ENCODE data around the gene CABP5.

Gene CABP5

DNA sequence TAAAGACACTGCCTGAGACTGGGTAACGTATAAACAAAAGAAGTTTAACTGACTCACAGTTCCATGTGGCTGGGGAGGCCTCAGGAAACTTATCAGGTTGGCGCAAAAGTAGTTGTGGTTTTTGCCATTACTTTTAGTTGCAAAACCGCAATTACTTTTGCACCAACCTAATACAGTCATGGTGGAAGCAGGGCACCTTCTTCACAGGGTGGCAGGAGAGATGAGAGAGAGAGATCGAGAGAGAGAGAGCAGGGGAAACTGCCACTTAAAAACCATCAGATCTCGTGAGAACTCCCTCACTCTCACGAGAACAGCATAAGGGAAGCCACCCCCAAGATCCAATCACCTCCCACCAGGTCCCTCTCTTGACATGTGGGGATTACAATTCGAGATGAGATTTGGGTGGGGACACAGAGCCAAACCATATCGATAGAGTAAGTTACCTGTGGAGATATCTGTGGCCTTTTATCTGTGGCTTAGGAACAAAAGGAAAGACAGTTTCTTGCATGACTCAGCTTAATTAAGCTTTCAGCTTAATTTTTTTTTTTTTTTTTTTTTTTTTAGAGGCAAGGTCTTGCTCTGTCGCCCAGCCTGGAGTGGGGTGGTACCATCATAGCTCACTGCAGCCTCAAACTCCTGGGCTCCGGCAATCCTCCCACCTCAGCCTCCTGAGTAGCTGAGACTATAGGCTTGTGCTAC, 7.6 kb upstream of the CABP5 start:
- TF ChIP-seq, protein P1, sequence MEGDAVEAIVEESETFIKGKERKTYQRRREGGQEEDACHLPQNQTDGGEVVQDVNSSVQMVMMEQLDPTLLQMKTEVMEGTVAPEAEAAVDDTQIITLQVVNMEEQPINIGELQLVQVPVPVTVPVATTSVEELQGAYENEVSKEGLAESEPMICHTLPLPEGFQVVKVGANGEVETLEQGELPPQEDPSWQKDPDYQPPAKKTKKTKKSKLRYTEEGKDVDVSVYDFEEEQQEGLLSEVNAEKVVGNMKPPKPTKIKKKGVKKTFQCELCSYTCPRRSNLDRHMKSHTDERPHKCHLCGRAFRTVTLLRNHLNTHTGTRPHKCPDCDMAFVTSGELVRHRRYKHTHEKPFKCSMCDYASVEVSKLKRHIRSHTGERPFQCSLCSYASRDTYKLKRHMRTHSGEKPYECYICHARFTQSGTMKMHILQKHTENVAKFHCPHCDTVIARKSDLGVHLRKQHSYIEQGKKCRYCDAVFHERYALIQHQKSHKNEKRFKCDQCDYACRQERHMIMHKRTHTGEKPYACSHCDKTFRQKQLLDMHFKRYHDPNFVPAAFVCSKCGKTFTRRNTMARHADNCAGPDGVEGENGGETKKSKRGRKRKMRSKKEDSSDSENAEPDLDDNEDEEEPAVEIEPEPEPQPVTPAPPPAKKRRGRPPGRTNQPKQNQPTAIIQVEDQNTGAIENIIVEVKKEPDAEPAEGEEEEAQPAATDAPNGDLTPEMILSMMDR (conservative IDR thresholded peaks at IDR 0.05), result no peak
- H3K27ac ChIP-seq, result no peak overlapping the region

- H3K27ac ChIP-seq, result no peak overlapping the region
- TF ChIP-seq, protein P1 (conservative IDR thresholded peaks at IDR 0.05), result no peak
Measured at GRCh38 chr19:48044561-48044960, 682 bp upstream of the CABP5 start.

GRCh38 chr19:48041877-48042580, 1.9 kb downstream of the CABP5 start:
- no peak overlapping the region for H3K27ac ChIP-seq
- TF ChIP-seq, protein P1 (conservative IDR thresholded peaks at IDR 0.05), result no peak

- TF ChIP-seq, protein P1 (conservative IDR thresholded peaks at IDR 0.05), result no peak
- H3K27ac ChIP-seq, result no peak overlapping the region
Measured at GRCh38 chr19:48036765-48037164, 7.1 kb downstream of the CABP5 start.

DNA sequence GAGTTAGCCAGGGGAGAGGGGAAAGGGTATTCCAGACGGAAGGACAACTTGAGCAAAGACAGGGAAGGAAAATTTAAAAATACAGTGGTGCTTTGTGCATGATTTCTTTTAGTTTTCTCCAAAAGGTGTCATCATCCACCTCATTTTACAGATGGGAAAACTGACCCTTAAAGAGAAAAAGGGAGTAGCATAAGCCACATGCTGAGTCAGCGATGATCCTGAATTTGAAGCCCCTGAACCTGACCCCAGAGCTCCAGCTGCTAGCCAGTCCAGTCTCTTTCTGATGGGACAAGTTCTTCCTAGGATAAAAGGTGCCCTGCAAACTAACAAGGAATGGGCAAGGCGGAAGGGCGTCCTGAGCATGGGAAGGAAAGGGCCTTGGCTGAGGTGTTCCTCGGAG, 10.3 kb downstream of the CABP5 start:
- no peak overlapping the region for H3K27ac ChIP-seq
- TF ChIP-seq, protein P1 (conservative IDR thresholded peaks at IDR 0.05), result no peak

DNA sequence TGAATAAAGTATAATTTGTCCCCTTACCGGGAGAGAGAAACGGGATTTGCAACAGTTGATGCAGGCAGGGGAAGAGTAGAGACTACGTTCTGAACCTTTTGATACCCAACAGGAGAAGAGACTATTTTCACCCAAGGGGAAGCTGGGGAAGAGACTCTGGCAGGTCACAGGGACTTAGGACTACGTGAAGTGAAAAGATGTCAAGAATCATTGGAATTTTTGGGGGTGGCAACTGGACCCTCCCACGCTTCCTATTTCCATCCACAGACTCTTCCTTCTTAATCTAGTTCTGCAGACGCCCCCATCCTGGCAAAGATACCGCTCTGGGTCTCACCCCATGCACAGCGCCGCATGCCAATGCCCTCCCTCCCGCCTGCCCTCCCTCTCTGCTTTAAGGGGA, 13.8 kb downstream of the CABP5 start:
- H3K27ac ChIP-seq, result no peak overlapping the region
- TF ChIP-seq, protein P1 (conservative IDR thresholded peaks at IDR 0.05), result no peak

- TF ChIP-seq, protein P1 (conservative IDR thresholded peaks at IDR 0.05), result no peak
- no peak overlapping the region for H3K27ac ChIP-seq
Measured at GRCh38 chr19:48029431-48029830, 14.4 kb downstream of the CABP5 start.

All from VCaP (cell line).